Vagina (tissue), 2 donors: Measurements from ENCODE around the gene SIGLEC15.

Experiments used
- CTCF ChIP-seq, 3 experiments: fragments of 450-650 bp in 2 of 3; fragments of 200-600 bp in 1 of 3; sonication (generic) in 1 of 3; IDR thresholded peaks; one replicate each; pipeline ENCODE4 v1.5.1; 2017 to 2019; ENCODE audit warnings: antibody characterized with exemption in 3 of 3, mild to moderate bottlenecking in 2 of 3, moderate library complexity in 2 of 3
- POLR2AphosphoS5 ChIP-seq, 2 donors: sonication (generic); formaldehyde crosslinking; IDR thresholded peaks; one replicate each; pipeline ENCODE4 v1.9.0; 2017; ENCODE audit warnings: antibody characterized with exemption in 2 of 2, mild to moderate bottlenecking in 2 of 2, low read depth in 1 of 2; ENCODE audit not compliant: insufficient read depth in 1 of 2

GRCh38 chr18:45817543-45817942, 7.9 kb upstream of the SIGLEC15 start:
- TF ChIP-seq CTCF (IDR thresholded peaks at IDR 0.05) (no peak), POLR2AphosphoS5 (IDR thresholded peaks at IDR 0.05; ENCODE audit: insufficient read depth in 1 of 2, low read depth in 1 of 2) (no peak)
